HG02642 (cell line): Measurements from ENCODE around the gene RUFY1.
A peak's percentile ranks its signal among the peaks of the same experiment; 100 is the strongest.
"Not testable (repeated sequence)": the region's sequence is repeated elsewhere in the genome, so short reads cannot be mapped to it uniquely, and the experiment has no call there.

ENCODE experiments used
- ATAC-seq: cut with Tn5 transposase; IDR thresholded peaks from one replicate; pipeline ENCODE4 v1.9.1; 2021; ENCODE audit warnings: mild to moderate bottlenecking; ENCODE audit not compliant: unreplicated experiment, poor library complexity

The RUFY1 gene

GRCh38 chr5:179619776-179620175 lies 69.4 kb downstream of the RUFY1 start:
- ATAC-seq, result no peak

- no peak for ATAC-seq
Observed at GRCh38 chr5:179620293-179620692, 69.9 kb downstream of the RUFY1 start.

- ATAC-seq, result no peak
Observed at GRCh38 chr5:179620703-179621350, 70.5 kb downstream of the RUFY1 start.

GRCh38 chr5:179621551-179622214 lies 71.3 kb downstream of the RUFY1 start:
- ATAC-seq, result no peak

GRCh38 chr5:179623003-179623905 lies 72.9 kb downstream of the RUFY1 start, which contains the start of gene HNRNPH1:
TSS of gene HNRNPH1 (minus strand) at chr5:179623671. CDS start at chr5:179623133, 538 bp downstream.
- peak; percentile 83 for ATAC-seq

- ATAC-seq, result no peak
Observed at GRCh38 chr5:179623906-179624741, 73.8 kb downstream of the RUFY1 start.

- no peak for ATAC-seq
Observed at GRCh38 chr5:179624841-179625271, 74.5 kb downstream of the RUFY1 start.

- ATAC-seq, result peak; percentile 64
Observed at GRCh38 chr5:179633501-179634369, 83.4 kb downstream of the RUFY1 start.

- ATAC-seq, result peak; percentile 94
Observed at GRCh38 chr5:179634370-179635172, 84.2 kb downstream of the RUFY1 start.

GRCh38 chr5:179639296-179639695 lies 88.9 kb downstream of the RUFY1 start:
- ATAC-seq, result not testable (repeated sequence)

- ATAC-seq, result not testable (repeated sequence)
Observed at GRCh38 chr5:179641745-179642144, 91.4 kb downstream of the RUFY1 start.

GRCh38 chr5:179642626-179643025 lies 92.3 kb downstream of the RUFY1 start:
- ATAC-seq, result not testable (repeated sequence)

- not testable (repeated sequence) for ATAC-seq
Observed at GRCh38 chr5:179643141-179643920, 93.0 kb downstream of the RUFY1 start.

GRCh38 chr5:179644766-179645165 lies 94.4 kb downstream of the RUFY1 start:
- ATAC-seq, result not testable (repeated sequence)

GRCh38 chr5:179648410-179648809 lies 98.1 kb downstream of the RUFY1 start:
- no peak for ATAC-seq

- not testable (repeated sequence) for ATAC-seq
Observed at GRCh38 chr5:179649166-179649703, 98.9 kb downstream of the RUFY1 start.

- not testable (repeated sequence) for ATAC-seq
Observed at GRCh38 chr5:179650245-179650644, 99.9 kb downstream of the RUFY1 start.
